GM12878 (cell line): ENCODE results near the gene DLG4. TPM values are rescaled to one million over a fixed set of nuclear protein-coding genes. Genes with fewer than 3 reads are reported as not detected.

Experiments used
- IKZF1 ChIP-seq: fragments of 450-650 bp; conservative IDR thresholded peaks from 2 replicates; pipeline ENCODE4 v1.6.1; 2017; ENCODE audit warnings: antibody characterized with exemption, mild to moderate bottlenecking
- MYB ChIP-seq: fragments of 150-350 bp; IDR thresholded peaks from 2 replicates; pipeline ENCODE4 v1.6.1; 2014; ENCODE audit warnings: mild to moderate bottlenecking, low read depth, low read length, borderline replicate concordance
- MYC ChIP-seq: IDR thresholded peaks from 2 replicates; pipeline ENCODE4 v1.6.1; 2011; ENCODE audit warnings: mild to moderate bottlenecking, low read length, moderate library complexity, inconsistent platforms; ENCODE audit not compliant: insufficient read depth, insufficient replicate concordance, insufficient read length, severe bottlenecking
- NBN ChIP-seq: fragments of 450-650 bp; IDR thresholded peaks from 2 replicates; pipeline ENCODE4 v1.6.1; 2016
- NRF1 ChIP-seq: conservative IDR thresholded peaks from 2 replicates; pipeline ENCODE4 v1.6.1; 2011; ENCODE audit warnings: mild to moderate bottlenecking, low read depth, low read length, improper control_type of control experiment
- PAX5 ChIP-seq: IDR thresholded peaks from 2 replicates; pipeline ENCODE4 v1.6.1; 2011; ENCODE audit warnings: low read depth, low read length, borderline replicate concordance
- PAX8 ChIP-seq: fragments of 450-650 bp; IDR thresholded peaks from 2 replicates; pipeline ENCODE4 v1.6.1; 2017; ENCODE audit warnings: mild to moderate bottlenecking, moderate library complexity
- POLR2AphosphoS2 ChIP-seq: IDR thresholded peaks from 2 replicates; pipeline ENCODE4 v1.6.1; 2011; ENCODE audit warnings: low read depth, mild to moderate bottlenecking, low read length, improper control_type of control experiment, moderate library complexity
- RELA ChIP-seq: fragments of 450-650 bp; IDR thresholded peaks from 2 replicates; pipeline ENCODE4 v1.8.0; 2014; ENCODE audit warnings: borderline replicate concordance; ENCODE audit not compliant: partially characterized antibody
- SMC3 ChIP-seq: IDR thresholded peaks from 2 replicates; pipeline ENCODE4 v1.6.1; 2011; ENCODE audit warnings: low read length, improper control_type of control experiment, borderline replicate concordance
- SRF ChIP-seq, 2 experiments: IDR thresholded peaks; 2 replicates each; pipeline ENCODE4 v1.6.1; 2011; ENCODE audit warnings: low read depth in 2 of 2, low read length in 2 of 2, mild to moderate bottlenecking in 1 of 2, moderate library complexity in 1 of 2
- SUZ12 ChIP-seq: fragments of 200-600 bp; sonication (generic); IDR thresholded peaks from one replicate; pipeline ENCODE4 v1.6.1; 2018; ENCODE audit warnings: antibody characterized with exemption, mild to moderate bottlenecking; ENCODE audit not compliant: unreplicated experiment
- YY1 ChIP-seq: IDR thresholded peaks from 2 replicates; pipeline ENCODE4 v1.6.1; 2011; ENCODE audit warnings: low read depth, mild to moderate bottlenecking, low read length
- ZNF217 ChIP-seq: fragments of 450-650 bp; IDR thresholded peaks from 2 replicates; pipeline ENCODE4 v1.6.1; 2017; ENCODE audit warnings: antibody characterized with exemption, mild to moderate bottlenecking
- ZNF24 ChIP-seq: fragments of 450-650 bp; IDR thresholded peaks from 2 replicates; pipeline ENCODE4 v1.6.1; 2017; ENCODE audit warnings: antibody characterized with exemption, mild to moderate bottlenecking
- polyA plus RNA-seq, 11 experiments: library from polyadenylated mRNA; depleted of rRNA in 4 of 11; unstranded in 6 of 11; stranded (reverse) in 5 of 11; fragments of >200 nt; fragmentation: Nextera tagmentation in 4 of 11; fragmentation: Illumina TruSeq in 1 of 11; extraction: Ambion mirVana in 4 of 11; extraction: Trizol in 1 of 11; gene quantifications; 1 replicate in 1 of 11; 2 replicates in 10 of 11; pipeline versions ENCODE4 v1.2.1 to v1.2.3, GENCODE V29; 2011 to 2016; ENCODE audit warnings: inconsistent platforms in 2 of 11, missing spikeins in 2 of 11, low read depth in 1 of 11
- total RNA-seq, 4 experiments: library from RNA; depleted of rRNA in 3 of 4; stranded (reverse); fragments of >200 nt in 3 of 4; fragmentation: Illumina TruSeq in 1 of 4; extraction: Trizol in 1 of 4; gene quantifications; 2 replicates each; pipeline versions ENCODE4 v1.2.1 to v1.2.3, GENCODE V29; 2013 to 2021
- TF ChIP-seq, protein P1 (sequence below): fragments of 450-650 bp; IDR thresholded peaks from 2 replicates; pipeline ENCODE4 v1.6.1; 2017; ENCODE audit warnings: low read depth, mild to moderate bottlenecking, moderate library complexity
- TF ChIP-seq, protein P2 (sequence below): fragments of 450-650 bp; IDR thresholded peaks from 2 replicates; pipeline ENCODE4 v1.6.1; 2016; ENCODE audit warnings: mild to moderate bottlenecking
- TF ChIP-seq, protein P3 (sequence below): fragments of 450-650 bp; IDR thresholded peaks from 2 replicates; pipeline ENCODE4 v1.6.1; 2016; ENCODE audit warnings: mild to moderate bottlenecking
- TF ChIP-seq, protein P4 (sequence below): IDR thresholded peaks from 2 replicates; pipeline ENCODE4 v1.6.1; 2011; ENCODE audit warnings: borderline replicate concordance, low read depth, mild to moderate bottlenecking, moderate library complexity, mixed read lengths, low read length; ENCODE audit not compliant: insufficient read depth; ENCODE audit errors: extremely low read length
- TF ChIP-seq, protein P5 (sequence below): fragments of 450-650 bp; IDR thresholded peaks from 2 replicates; pipeline ENCODE4 v1.6.1; 2017; ENCODE audit warnings: borderline replicate concordance

Gene DLG4
- total and polyA plus RNA-seq, 10 of the 15 experiments (the other 5 are each of a cell fraction or from before 2014, with no cell fraction given), result 0.07 to 4.1 (median 1.3) TPM

DNA sequence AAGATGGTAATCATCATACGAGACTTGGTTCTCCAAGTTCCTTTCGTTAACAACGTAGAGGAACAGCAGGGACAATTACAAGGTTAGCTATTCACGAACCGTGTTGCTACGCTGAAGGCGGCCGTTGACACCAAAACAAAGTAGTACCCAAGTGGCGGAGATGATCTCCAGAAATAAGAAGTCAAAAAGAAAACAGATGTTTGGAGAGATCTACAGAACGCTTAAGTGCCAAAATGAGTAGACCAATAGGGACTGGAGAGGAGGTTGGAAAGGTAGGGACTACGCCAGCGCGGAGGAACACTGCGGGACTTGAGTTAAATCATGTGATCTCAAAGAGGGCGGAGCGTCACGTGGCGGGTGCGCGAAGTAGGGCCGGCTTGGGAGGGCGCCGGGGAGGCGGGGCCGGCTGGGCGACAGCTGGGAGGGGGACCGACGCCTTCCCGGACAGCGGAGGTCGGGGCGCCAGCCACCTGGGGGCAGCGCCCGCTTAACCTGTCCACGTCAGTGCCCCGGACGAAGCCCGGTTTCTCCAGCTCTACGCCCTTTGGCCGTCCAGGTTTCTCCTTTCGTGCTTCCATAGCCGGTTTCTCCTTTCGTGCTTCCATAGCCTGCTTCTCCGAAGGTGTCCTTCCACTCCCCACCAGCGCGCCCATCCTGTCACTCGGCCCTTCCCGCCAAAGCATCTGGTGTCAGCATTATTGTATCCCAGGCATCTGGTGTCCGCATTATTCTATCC, 23.2 kb upstream of the DLG4 start (continued):
- TF ChIP-seq, protein P1, sequence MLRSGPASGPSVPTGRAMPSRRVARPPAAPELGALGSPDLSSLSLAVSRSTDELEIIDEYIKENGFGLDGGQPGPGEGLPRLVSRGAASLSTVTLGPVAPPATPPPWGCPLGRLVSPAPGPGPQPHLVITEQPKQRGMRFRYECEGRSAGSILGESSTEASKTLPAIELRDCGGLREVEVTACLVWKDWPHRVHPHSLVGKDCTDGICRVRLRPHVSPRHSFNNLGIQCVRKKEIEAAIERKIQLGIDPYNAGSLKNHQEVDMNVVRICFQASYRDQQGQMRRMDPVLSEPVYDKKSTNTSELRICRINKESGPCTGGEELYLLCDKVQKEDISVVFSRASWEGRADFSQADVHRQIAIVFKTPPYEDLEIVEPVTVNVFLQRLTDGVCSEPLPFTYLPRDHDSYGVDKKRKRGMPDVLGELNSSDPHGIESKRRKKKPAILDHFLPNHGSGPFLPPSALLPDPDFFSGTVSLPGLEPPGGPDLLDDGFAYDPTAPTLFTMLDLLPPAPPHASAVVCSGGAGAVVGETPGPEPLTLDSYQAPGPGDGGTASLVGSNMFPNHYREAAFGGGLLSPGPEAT, result peak; percentile 79
- TF ChIP-seq, protein P2, sequence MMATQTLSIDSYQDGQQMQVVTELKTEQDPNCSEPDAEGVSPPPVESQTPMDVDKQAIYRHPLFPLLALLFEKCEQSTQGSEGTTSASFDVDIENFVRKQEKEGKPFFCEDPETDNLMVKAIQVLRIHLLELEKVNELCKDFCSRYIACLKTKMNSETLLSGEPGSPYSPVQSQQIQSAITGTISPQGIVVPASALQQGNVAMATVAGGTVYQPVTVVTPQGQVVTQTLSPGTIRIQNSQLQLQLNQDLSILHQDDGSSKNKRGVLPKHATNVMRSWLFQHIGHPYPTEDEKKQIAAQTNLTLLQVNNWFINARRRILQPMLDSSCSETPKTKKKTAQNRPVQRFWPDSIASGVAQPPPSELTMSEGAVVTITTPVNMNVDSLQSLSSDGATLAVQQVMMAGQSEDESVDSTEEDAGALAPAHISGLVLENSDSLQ, result peak; percentile 38; the same call in 1 of the 2 replicates
- TF ChIP-seq, protein P3, sequence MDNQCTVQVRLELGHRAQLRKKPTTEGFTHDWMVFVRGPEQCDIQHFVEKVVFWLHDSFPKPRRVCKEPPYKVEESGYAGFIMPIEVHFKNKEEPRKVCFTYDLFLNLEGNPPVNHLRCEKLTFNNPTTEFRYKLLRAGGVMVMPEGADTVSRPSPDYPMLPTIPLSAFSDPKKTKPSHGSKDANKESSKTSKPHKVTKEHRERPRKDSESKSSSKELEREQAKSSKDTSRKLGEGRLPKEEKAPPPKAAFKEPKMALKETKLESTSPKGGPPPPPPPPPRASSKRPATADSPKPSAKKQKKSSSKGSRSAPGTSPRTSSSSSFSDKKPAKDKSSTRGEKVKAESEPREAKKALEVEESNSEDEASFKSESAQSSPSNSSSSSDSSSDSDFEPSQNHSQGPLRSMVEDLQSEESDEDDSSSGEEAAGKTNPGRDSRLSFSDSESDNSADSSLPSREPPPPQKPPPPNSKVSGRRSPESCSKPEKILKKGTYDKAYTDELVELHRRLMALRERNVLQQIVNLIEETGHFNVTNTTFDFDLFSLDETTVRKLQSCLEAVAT, result peak; percentile 91
- TF ChIP-seq NBN (peak; percentile 95), MYC (peak; percentile 65), POLR2AphosphoS2 (peak; percentile 97), ZNF24 (peak; percentile 37; the same call in 1 of the 2 replicates), PAX8 (peak; percentile 74; the same call in 1 of the 2 replicates), SMC3 (no peak), RELA (peak; percentile 82), ZNF217 (peak; percentile 74), PAX5 (peak; percentile 55; the same call in 1 of the 2 replicates), NRF1 (no peak), MYB (no peak), SUZ12 (no peak), YY1 (peak; percentile 89), IKZF1 (peak; percentile 62), SRF (IDR thresholded peaks at IDR 0.05; ENCODE audit: low read depth in 2 of 2, low read length in 2 of 2) (0 out of 4 replicates have a peak, but pooled peaks of 1 of the 2 experiments have one; percentile 23)
- TF ChIP-seq, protein P4, sequence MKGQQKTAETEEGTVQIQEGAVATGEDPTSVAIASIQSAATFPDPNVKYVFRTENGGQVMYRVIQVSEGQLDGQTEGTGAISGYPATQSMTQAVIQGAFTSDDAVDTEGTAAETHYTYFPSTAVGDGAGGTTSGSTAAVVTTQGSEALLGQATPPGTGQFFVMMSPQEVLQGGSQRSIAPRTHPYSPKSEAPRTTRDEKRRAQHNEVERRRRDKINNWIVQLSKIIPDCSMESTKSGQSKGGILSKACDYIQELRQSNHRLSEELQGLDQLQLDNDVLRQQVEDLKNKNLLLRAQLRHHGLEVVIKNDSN, result peak; percentile 98
- TF ChIP-seq, protein P5, sequence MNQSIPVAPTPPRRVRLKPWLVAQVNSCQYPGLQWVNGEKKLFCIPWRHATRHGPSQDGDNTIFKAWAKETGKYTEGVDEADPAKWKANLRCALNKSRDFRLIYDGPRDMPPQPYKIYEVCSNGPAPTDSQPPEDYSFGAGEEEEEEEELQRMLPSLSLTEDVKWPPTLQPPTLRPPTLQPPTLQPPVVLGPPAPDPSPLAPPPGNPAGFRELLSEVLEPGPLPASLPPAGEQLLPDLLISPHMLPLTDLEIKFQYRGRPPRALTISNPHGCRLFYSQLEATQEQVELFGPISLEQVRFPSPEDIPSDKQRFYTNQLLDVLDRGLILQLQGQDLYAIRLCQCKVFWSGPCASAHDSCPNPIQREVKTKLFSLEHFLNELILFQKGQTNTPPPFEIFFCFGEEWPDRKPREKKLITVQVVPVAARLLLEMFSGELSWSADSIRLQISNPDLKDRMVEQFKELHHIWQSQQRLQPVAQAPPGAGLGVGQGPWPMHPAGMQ, result no peak
